ENCODE data around the gene FAT4.

Gene FAT4

GRCh38 chr4:125319311-125319710 is 4.6 kb downstream of the FAT4 start:
- no peak for DNase-seq

DNA sequence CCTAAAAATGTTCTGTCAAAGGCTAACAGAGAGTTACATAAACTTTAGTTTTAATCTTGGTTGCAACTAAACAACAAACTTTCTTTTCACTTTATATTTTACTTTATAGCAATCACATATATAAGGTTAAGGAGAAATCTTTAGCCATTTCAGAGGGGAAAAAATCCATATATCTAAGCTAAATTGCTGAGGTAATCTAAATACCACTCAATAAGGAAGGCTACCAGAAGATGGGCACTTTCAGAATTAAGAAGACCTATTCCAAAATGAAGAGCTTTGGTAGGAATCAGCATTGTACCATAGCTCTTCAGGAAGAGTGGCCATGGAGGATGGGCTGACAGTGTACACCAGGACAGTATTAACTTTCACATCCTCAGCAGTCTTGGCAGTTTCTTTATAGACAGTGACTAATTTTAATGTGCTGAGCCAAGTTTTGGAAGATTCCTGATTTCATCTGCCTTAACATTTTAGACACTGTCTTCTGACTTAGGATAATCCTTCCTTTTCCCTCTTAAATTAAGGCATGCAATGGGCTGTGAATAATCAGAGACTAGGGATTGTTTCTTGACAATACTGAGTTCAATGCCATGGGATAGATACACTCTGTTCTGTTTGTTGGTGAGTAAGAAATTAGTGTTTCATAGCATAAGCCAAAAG is 7.1 kb downstream of the FAT4 start:
- no peak for DNase-seq

DNA sequence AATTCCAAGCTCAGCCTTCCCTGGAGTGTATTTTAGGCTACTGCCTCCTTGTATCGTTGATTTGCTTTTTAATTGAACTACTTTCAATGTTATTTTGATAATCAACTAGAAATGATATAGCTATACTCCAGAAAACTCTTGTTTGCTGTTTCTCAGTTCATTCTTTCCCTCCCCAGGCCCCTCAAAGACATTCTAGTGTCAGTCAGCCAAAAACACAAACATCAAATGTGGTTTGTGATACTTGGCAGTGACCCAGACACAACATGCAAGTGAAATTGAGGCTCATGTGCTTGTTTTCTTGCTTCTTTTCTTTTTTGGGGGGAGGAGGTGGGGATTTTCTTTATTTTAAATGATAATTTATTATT is 7.6 kb downstream of the FAT4 start:
- no peak for DNase-seq

- DNase-seq = no peak
These were observed 8.9 kb downstream of the FAT4 start for GRCh38 chr4:125323654-125324053.

DNA sequence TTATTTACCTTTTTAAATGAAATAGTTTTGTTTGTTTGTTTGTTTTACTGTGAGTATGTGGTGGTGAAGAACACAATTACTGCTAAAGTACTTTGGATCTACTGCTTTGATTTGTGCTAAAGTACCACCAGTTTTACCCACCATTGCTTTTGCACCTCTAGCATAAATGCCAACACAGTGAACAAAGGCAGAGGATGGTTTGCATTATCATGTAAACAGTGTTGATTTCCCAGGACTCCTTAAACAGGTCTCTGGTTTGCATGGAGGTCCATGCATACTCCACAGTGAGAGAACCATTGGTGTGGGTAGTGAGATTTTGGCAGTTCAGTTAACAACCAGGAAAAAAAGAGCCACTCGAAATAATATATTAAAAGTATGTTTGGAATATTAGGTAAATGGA is 11.0 kb downstream of the FAT4 start:
- DNase-seq = no peak

GRCh38 chr4:125331116-125331515 is 16.4 kb downstream of the FAT4 start:
- DNase-seq = no peak

- DNase-seq = no peak
These were observed 20.2 kb downstream of the FAT4 start for GRCh38 chr4:125334926-125335325.

GRCh38 chr4:125338814-125339213 is 24.1 kb downstream of the FAT4 start:
- no peak for DNase-seq

GRCh38 chr4:125344198-125344597 is 29.4 kb downstream of the FAT4 start:
- no peak for DNase-seq

DNA sequence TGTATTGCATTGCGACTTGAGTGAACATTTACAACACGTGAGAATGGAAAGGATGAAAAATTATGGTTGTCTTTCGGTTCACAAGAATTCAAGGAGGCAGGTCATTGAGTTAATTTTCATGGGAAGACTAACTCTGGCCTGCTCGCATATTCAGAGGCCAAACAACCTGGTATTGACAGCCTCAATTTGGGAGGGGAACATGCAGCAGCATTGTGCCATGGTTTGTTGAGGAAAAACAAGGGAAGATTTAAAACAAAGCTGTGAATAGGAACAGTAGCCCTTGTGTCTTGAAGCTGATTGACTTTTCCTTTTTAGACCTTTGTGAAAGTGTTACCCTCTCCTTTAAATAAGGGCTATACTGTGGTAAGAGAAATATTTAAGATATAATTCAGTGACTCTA is 31.9 kb downstream of the FAT4 start:
- no peak for DNase-seq

GRCh38 chr4:125350470-125351135 is 35.8 kb downstream of the FAT4 start:
- DNase-seq = no peak

GRCh38 chr4:125352521-125352920 is 37.8 kb downstream of the FAT4 start:
- no peak for DNase-seq

DNA sequence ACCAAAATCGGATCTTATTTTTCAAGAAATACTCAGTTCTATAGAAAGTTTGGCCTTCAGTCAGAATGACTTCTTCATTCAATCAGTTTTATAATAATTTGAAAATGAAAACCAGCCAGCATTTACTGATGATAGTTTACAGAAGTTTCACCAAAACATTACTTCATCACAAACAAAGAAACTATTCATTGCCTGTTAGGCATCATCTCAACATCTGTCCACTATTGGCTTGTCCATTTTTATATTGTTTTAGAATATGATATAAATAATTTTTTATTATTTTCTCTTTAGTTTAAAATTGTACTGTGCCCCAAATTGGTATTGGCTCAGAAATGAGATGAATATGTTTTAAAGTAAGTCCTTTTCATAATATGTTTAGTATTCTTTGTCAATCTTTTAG is 38.4 kb downstream of the FAT4 start:
- DNase-seq = no peak

- DNase-seq = no peak
These were observed 41.0 kb downstream of the FAT4 start for GRCh38 chr4:125355791-125356190.

DNA sequence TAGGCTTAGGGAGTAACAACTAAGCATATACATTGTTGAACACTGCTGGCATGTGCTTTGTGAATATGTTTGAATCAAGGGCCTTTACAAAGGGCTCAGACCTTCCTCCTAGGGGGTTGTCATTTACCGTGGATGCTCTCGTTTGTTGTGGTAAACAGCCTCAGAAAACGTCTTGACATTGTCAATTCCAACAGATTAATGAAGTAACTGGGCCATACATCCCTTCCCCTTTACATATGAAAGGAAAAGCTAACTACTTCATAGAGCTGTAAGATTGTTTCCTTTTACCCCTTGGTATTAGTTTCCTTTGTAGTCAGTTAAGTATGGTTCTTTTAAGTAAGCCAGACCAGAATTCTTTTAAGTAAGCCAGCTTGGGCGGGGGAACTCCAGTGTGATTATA is 42.9 kb downstream of the FAT4 start:
- no peak for DNase-seq

- DNase-seq = no peak
These were observed 43.7 kb downstream of the FAT4 start for GRCh38 chr4:125358453-125358852.

DNA sequence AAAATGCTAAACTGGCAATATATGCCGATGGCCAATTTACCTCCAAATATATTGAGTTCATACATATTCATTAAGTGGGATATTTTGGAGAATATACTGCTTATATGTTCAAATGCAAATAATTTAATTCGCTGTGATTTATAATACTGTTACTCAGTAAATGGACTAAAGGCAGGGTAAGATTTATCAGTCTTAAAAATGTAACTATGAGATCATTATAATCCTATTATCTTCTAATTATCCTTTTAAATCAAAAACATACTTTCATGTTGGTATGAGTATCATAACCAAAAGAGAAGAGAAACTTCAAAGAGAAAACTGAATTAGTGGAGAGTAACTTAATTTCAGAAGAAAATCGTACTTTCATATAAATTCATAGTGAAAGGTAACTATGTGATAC is 44.6 kb downstream of the FAT4 start:
- DNase-seq = no peak

DNA sequence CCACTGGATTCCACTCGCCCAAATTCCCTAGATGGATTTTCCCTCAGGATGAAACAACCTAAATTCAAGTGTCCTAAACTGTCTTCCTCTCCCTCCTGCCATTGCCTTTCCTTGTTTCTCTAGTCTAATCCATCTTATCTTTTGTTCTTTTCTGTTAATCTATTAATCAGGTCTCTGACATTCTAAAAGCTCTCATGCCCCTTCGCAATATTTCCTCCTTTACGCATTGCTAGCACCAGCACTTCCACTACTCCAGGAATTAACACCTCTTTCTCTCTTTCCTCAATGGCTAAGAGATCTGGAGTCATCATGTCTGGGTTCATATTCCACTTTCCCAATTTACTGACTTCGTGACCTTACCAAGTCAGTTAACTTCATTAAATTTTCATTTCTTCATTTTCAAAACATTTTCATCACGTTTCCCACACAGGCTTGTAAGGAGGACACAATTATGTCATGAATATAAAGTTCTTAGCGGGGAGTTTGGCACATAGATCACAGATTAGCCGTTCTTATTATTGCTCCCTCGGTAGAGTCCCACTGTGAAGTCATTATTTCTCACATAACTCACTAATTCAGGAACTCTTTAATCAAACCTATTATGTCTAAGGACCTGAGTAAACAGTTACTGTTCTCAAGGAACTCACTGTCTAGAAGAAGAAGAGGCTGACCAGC is 45.3 kb downstream of the FAT4 start:
- no peak for DNase-seq

DNA sequence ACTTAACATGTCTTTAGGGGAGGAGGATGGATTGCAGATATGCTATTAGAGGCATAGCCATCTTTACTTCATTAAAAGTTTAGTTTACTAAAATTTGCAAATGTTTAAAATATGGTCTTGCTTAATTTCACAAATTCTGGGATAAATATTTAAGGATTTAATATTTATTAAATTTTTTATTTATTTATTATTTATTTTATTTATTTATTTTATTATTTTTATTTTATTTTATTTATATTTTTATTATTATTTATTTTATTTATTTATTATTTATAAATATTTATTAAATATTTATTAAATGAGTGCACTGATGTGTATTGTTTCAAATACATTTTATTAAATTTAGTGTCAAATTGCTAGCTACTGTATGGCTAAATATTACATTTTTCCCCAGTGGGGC is 46.0 kb downstream of the FAT4 start:
- DNase-seq = no peak
